OCI-LY7 (cell line): Measurements from ENCODE around the gene RAB1B. TPM values are rescaled to one million over a fixed set of nuclear protein-coding genes. Genes with fewer than 3 reads are reported as not detected.
"Not testable (repeated sequence)": the region's sequence is repeated elsewhere in the genome, so short reads cannot be mapped to it uniquely, and the experiment has no call there.

Source experiments
- BruUV-seq: library from RNA; stranded (reverse); fragments of 400-500 nt; replicated peaks from 2 replicates; lab custom pipeline; 2021; lab: Mats Ljungman, UMichigan
- CTCF ChIA-PET: fragments of 300-600 bp; sonication (Branson Sonifier 250); formaldehyde crosslinking; loops from one replicate; lab custom pipeline; 2022; ENCODE audit warnings: antibody characterized with exemption; ENCODE audit not compliant: unreplicated experiment; lab: Charles Lee
- POLR2A ChIA-PET: fragments of 300-600 bp; sonication (Branson Sonifier 250); formaldehyde crosslinking; loops from one replicate; lab custom pipeline; 2022; ENCODE audit warnings: antibody characterized with exemption; lab: Charles Lee
- DNase-seq: peaks from one replicate; pipeline ENCODE4 v3.0.0-alpha.2; 2015; ENCODE audit warnings: low spot score
- H2AFZ ChIP-seq: fragments of 200-600 bp; sonication (generic), shearing (Covaris generic); 2 replicates; pipeline ENCODE4 v1.6.1; 2014; ENCODE audit warnings: mild to moderate bottlenecking, antibody characterized with exemption, low read length, moderate library complexity
- H3K27ac ChIP-seq: fragments of 200-600 bp; sonication (generic); 2 replicates; pipeline ENCODE4 v1.5.1; 2014; ENCODE audit warnings: mixed run types, low read depth, mild to moderate bottlenecking, moderate library complexity, low read length, inconsistent platforms; ENCODE audit not compliant: poor library complexity, severe bottlenecking
- H3K36me3 ChIP-seq: fragments of 200-600 bp; sonication (generic); 2 replicates; pipeline ENCODE4 v1.6.1; 2014; ENCODE audit warnings: mild to moderate bottlenecking, antibody characterized with exemption, low read length, moderate library complexity, mixed read lengths; ENCODE audit not compliant: insufficient read depth
- H3K4me1 ChIP-seq: fragments of 200-600 bp; sonication (generic); 2 replicates; pipeline ENCODE4 v1.5.1; 2014; ENCODE audit warnings: mild to moderate bottlenecking, low read length; ENCODE audit not compliant: insufficient read depth, poor library complexity, severe bottlenecking
- H3K4me2 ChIP-seq: fragments of 200-600 bp; sonication (generic); 2 replicates; pipeline ENCODE4 v1.6.1; 2014; ENCODE audit warnings: mild to moderate bottlenecking, low read length
- H3K4me3 ChIP-seq: fragments of 200-600 bp; sonication (generic); 2 replicates; pipeline ENCODE4 v1.5.1; 2014; ENCODE audit warnings: mild to moderate bottlenecking, low read depth, low read length; ENCODE audit not compliant: poor library complexity, severe bottlenecking
- H3K79me2 ChIP-seq: fragments of 200-600 bp; sonication (generic); 2 replicates; pipeline ENCODE4 v1.6.1; 2016; ENCODE audit warnings: low read depth, mild to moderate bottlenecking, low read length, moderate library complexity, mixed read lengths; ENCODE audit not compliant: insufficient read depth
- H3K9me2 ChIP-seq: fragments of 200-600 bp; sonication (generic); 2 replicates; pipeline ENCODE4 v1.6.1; 2016; ENCODE audit warnings: mild to moderate bottlenecking, low read length, mixed read lengths; ENCODE audit not compliant: insufficient read depth
- H3K9me3 ChIP-seq: fragments of 200-600 bp; sonication (generic); 2 replicates; pipeline ENCODE4 v1.6.1; 2014; ENCODE audit warnings: mild to moderate bottlenecking, mixed run types, low read length, mixed read lengths
- H4K20me1 ChIP-seq: fragments of 200-600 bp; sonication (generic); 2 replicates; pipeline ENCODE4 v1.6.1; 2014; ENCODE audit warnings: mild to moderate bottlenecking, antibody characterized with exemption, low read length, moderate library complexity, mixed read lengths; ENCODE audit not compliant: insufficient read depth
- EZH2phosphoT487 ChIP-seq: fragments of 200-600 bp; sonication (generic); IDR thresholded peaks from 2 replicates; pipeline ENCODE4 v1.6.1; 2018; ENCODE audit warnings: low read depth, borderline replicate concordance, mild to moderate bottlenecking, mixed run types, antibody characterized with exemption, low read length, moderate library complexity, mixed read lengths
- intact Hi-C: fragments of 100-400 bp; cut with micrococcal nuclease; formaldehyde crosslinking; loops from one replicate; pipeline ENCODE4 v1.10.0; 2022; ENCODE audit not compliant: unreplicated experiment
- total RNA-seq, 2 experiments: library from RNA; depleted of rRNA in 1 of 2; stranded (reverse); fragments of >200 nt in 1 of 2; shearing (Covaris generic) in 1 of 2; gene quantifications; 2 replicates each; pipeline ENCODE4 v1.2.3, GENCODE V29; 2014 to 2022
- TF ChIP-seq, protein P1 (sequence below): fragments of 200-600 bp; sonication (generic); conservative IDR thresholded peaks from 2 replicates; pipeline ENCODE4 v1.5.1; 2014; ENCODE audit warnings: mild to moderate bottlenecking, antibody characterized with exemption, low read length, moderate library complexity, mixed read lengths

Gene RAB1B
- total RNA-seq, 2 experiments from 2014 or later = 77.7 to 81.8 TPM

DNA sequence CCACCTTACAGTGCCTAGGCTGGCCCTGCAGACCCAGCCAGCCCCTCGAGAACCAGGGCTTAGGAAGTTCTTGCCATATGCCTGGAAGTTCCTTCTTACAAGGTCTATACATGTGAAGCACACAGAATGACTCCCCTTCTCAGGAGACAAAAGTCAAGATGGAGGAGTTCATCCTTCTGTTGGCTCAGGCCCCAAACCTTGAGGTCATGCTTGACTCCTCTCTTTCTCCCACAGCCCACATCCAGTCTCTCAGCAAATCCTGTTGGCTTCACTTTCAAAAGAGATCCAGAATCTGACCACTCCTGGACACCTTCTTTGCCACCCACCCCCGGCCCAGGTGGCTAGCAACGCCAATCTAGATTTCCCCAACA, 50.1 kb downstream of the RAB1B start:
- H3K4me1 ChIP-seq = peaks cover 30% of the 10 kb centered on the region
- ChIA-PET CTCF (interaction anchor here (0.9 kb wide), 1 partner anchor 53 kb away, joined by 3 read pairs; the partner anchor contains the start of gene SLC29A2), POLR2A (interaction anchor here (1.2 kb wide), 1 partner anchor 32 kb away, joined by 3 read pairs; no protein-coding TSS in a partner anchor)
- peak overlapping the region; percentile 83 for H2AFZ ChIP-seq
- H3K4me2 ChIP-seq = peak overlapping the region; percentile 81
- intact Hi-C loops = no loop called here
- H3K36me3 ChIP-seq = no peaks in the 10 kb centered on the region
- DNase-seq = no peak
- no peaks in the 10 kb centered on the region for H3K9me2 ChIP-seq
- BruUV-seq = no TSS peak
- H3K9me3 ChIP-seq = no peaks in the 10 kb centered on the region
- H3K27ac ChIP-seq = peak overlapping the region; percentile 83
- TF ChIP-seq EZH2phosphoT487 = no peak
- no peaks in the 10 kb centered on the region for H3K79me2 ChIP-seq
- no peaks in the 10 kb centered on the region for H4K20me1 ChIP-seq
- H3K4me3 ChIP-seq = peak overlapping the region; percentile 49

DNA sequence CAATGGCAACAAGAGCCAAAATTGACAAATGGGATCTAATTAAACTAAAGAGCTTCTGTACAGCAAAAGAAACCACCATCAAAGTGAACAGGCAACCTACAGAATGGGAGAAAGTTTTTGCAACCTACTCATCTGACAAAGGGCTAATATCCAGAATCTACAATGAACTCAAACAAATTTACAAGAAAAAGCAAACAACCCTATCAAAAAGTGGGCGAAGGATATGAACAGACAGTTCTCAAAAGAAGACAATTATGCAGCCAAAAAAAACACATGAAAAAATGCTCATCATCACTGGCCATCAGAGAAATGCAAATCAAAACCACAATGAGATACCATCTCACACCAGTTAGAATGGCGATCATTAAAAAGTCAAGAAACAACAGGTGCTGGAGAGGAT, 51.9 kb downstream of the RAB1B start:
- DNase-seq, CTCF ChIA-PET, H3K79me2 ChIP-seq, H3K36me3 ChIP-seq, POLR2A ChIA-PET, BruUV-seq, H2AFZ ChIP-seq, H4K20me1 ChIP-seq, intact Hi-C loops, H3K9me3 ChIP-seq, H3K4me2 ChIP-seq, H3K4me3 ChIP-seq, H3K9me2 ChIP-seq, H3K27ac ChIP-seq: not testable (repeated sequence)
- H3K4me1 ChIP-seq = peaks cover 35% of the 10 kb centered on the region

DNA sequence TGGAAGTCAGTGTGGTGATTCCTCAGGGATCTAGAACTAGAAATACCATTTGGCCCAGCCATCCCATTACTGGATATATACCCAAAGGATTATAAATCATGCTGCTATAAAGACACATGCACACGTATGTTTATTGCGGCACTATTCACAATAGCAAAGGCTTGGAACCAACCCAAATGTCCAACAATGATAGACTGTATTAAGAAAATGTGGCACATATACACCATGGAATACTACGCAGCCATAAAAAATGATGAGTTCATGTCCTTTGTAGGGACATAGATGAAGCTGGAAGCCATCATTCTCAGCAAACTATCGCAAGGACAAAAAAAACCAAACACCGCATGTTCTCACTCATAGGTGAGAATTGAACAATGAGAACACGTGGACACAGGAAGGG, 52.3 kb downstream of the RAB1B start:
- CTCF ChIA-PET, H4K20me1 ChIP-seq, H3K9me2 ChIP-seq, H2AFZ ChIP-seq, H3K9me3 ChIP-seq, H3K4me2 ChIP-seq, DNase-seq, H3K4me3 ChIP-seq, BruUV-seq, POLR2A ChIA-PET, H3K27ac ChIP-seq, H3K36me3 ChIP-seq, H3K79me2 ChIP-seq, intact Hi-C loops: not testable (repeated sequence)
- H3K4me1 ChIP-seq = peaks cover 39% of the 10 kb centered on the region

DNA sequence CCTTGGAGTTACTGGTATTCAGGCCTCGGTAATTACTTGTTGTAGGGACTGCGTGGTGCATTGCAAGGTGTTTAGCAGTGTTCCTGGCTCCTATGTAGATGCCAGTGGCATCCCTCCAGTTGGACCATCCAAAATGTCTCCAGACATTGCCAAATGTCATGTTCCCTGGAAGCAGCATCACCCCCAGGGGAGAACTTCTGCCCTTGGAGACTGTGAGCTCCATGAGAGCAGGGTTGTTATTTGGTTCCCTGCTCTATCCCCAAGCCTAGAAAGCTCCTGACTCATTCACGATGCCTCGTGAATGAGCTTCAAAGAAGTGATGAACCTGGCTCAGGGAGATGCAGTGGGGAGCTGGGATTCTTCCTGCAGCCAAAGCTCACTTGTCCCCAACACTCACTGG, 53.2 kb downstream of the RAB1B start:
- POLR2A ChIA-PET = no interaction called here

More for the DNA sequence above, 53.2 kb downstream of the RAB1B start:
- Histone ChIP-seq H3K9me2 (no peaks in the 10 kb centered on the region), H4K20me1 (no peaks in the 10 kb centered on the region), H3K4me1 (peaks cover 48% of the 10 kb centered on the region), H3K79me2 (no peaks in the 10 kb centered on the region), H3K9me3 (no peaks in the 10 kb centered on the region), H3K4me2 (no peak overlapping the region), H3K4me3 (no peak overlapping the region), H3K36me3 (no peaks in the 10 kb centered on the region), H3K27ac (no peak overlapping the region), H2AFZ (no peak overlapping the region)
- DNase-seq = no peak
- BruUV-seq = no TSS peak
- intact Hi-C loops = no loop called here
- TF ChIP-seq EZH2phosphoT487 = no peak
- TF ChIP-seq, protein P1, sequence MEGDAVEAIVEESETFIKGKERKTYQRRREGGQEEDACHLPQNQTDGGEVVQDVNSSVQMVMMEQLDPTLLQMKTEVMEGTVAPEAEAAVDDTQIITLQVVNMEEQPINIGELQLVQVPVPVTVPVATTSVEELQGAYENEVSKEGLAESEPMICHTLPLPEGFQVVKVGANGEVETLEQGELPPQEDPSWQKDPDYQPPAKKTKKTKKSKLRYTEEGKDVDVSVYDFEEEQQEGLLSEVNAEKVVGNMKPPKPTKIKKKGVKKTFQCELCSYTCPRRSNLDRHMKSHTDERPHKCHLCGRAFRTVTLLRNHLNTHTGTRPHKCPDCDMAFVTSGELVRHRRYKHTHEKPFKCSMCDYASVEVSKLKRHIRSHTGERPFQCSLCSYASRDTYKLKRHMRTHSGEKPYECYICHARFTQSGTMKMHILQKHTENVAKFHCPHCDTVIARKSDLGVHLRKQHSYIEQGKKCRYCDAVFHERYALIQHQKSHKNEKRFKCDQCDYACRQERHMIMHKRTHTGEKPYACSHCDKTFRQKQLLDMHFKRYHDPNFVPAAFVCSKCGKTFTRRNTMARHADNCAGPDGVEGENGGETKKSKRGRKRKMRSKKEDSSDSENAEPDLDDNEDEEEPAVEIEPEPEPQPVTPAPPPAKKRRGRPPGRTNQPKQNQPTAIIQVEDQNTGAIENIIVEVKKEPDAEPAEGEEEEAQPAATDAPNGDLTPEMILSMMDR = no peak
- CTCF ChIA-PET = interaction anchor here (0.8 kb wide), 1 partner anchor 9 kb away, joined by 3 read pairs; no protein-coding TSS in a partner anchor
